HepG2 (cell line): ENCODE data around the gene WNK2. TPM values are rescaled to one million over a fixed set of nuclear protein-coding genes. Genes with fewer than 3 reads are reported as not detected.

ENCODE experiments used
- ATAC-seq: fragments of 200-7000 bp; cut with Tn5 transposase; 3 replicates; pipeline ENCODE4 v1.9.1; 2020; ENCODE audit warnings: mild to moderate bottlenecking, moderate library complexity
- BruUV-seq: library from RNA; stranded (reverse); fragments of 400-500 nt; replicated peaks from 2 replicates; lab custom pipeline; 2021; lab: Mats Ljungman, UMichigan
- CTCF ChIA-PET: fragments of 300-600 bp; formaldehyde crosslinking; extraction: SDS; loops from one replicate; lab custom pipeline; 2021; ENCODE audit warnings: low total read pairs, inconsistent platforms, low intra/inter-chr PET ratio; lab: Yijun Ruan, JAX
- POLR2A ChIA-PET: fragments of 350-600 bp; sonication (Branson Sonifier 250); formaldehyde crosslinking; loops from one replicate; lab custom pipeline; 2020; ENCODE audit warnings: antibody characterized with exemption, inconsistent platforms; lab: Yijun Ruan, JAX
- DNase-seq: peaks from one replicate; pipeline ENCODE4 v3.0.0-alpha.2; 2015; ENCODE audit warnings: low spot score
- FAIRE-seq: peaks from 3 replicates; lab custom pipeline; 2011; peaks lifted over from hg19 to GRCh38; lab: Jason Lieb, UNC
- H2AFZ ChIP-seq: one replicate; pipeline ENCODE4 v1.6.1; 2011; ENCODE audit warnings: low read length, inconsistent platforms
- H3K27ac ChIP-seq: fragments of 300-600 bp; 3 replicates; pipeline ENCODE4 v1.8.0; 2011; ENCODE audit warnings: mixed run types, mild to moderate bottlenecking, mixed read lengths, low read length, inconsistent platforms; ENCODE audit not compliant: insufficient read depth; ENCODE audit errors: extremely low read length
- H3K27me3 ChIP-seq, 2 experiments: fragments of 200-600 bp in 1 of 2; 2 replicates in 1 of 2; 3 replicates in 1 of 2; pipeline versions ENCODE4 v1.6.0 to v1.8.0; 2011; ENCODE audit warnings: low read length in 2 of 2, mild to moderate bottlenecking in 2 of 2, moderate library complexity in 2 of 2, inconsistent platforms in 1 of 2; ENCODE audit not compliant: insufficient read depth in 2 of 2, control insufficient read depth in 1 of 2
- H3K36me3 ChIP-seq, 2 experiments: fragments of 200-600 bp in 1 of 2; replicated peaks in 1 of 2; 2 replicates in 1 of 2; 3 replicates in 1 of 2; pipeline versions ENCODE4 v1.5.1 to v1.8.0; 2011; ENCODE audit warnings: low read length in 2 of 2, inconsistent platforms in 1 of 2; ENCODE audit not compliant: insufficient read depth in 2 of 2, control insufficient read depth in 1 of 2
- H3K4me1 ChIP-seq: 2 replicates; pipeline ENCODE4 v1.5.1; 2012; ENCODE audit warnings: low read length, inconsistent platforms; ENCODE audit not compliant: insufficient read depth
- H3K4me2 ChIP-seq: 2 replicates; pipeline ENCODE4 v1.6.0; 2011; ENCODE audit warnings: low read depth, low read length, inconsistent platforms
- H3K4me3 ChIP-seq, 3 experiments: fragments of 200-600 bp in 1 of 3; sonication (generic), shearing (Covaris generic) in 1 of 3; replicated peaks in 1 of 3; 2 replicates each; pipeline ENCODE4 v1.5.1; 2011 to 2016; ENCODE audit warnings: low read length in 3 of 3, inconsistent platforms in 2 of 3, low read depth in 2 of 3, mild to moderate bottlenecking in 2 of 3, control low read depth in 1 of 3, mixed read lengths in 1 of 3; ENCODE audit not compliant: insufficient read depth in 1 of 3
- H3K79me2 ChIP-seq: one replicate; pipeline ENCODE4 v1.6.1; 2011; ENCODE audit warnings: low read length, inconsistent platforms; ENCODE audit not compliant: insufficient read depth
- H3K9ac ChIP-seq: 2 replicates; pipeline ENCODE4 v1.6.0; 2011; ENCODE audit warnings: mild to moderate bottlenecking, low read depth, low read length, inconsistent platforms; ENCODE audit not compliant: insufficient read depth
- H3K9me3 ChIP-seq: 2 replicates; pipeline ENCODE4 v1.5.1; 2012; ENCODE audit warnings: mild to moderate bottlenecking, low read length
- H4K20me1 ChIP-seq: 2 replicates; pipeline ENCODE4 v1.6.0; 2011; ENCODE audit warnings: inconsistent platforms, mild to moderate bottlenecking, low read length, moderate library complexity; ENCODE audit not compliant: insufficient read depth
- CENPBD1 ChIP-seq: sonication (generic); formaldehyde crosslinking; IDR thresholded peaks from 2 replicates; pipeline ENCODE4 v1.8.0; 2022; ENCODE audit warnings: missing genetic modification reagents, low read depth, mild to moderate bottlenecking, borderline replicate concordance
- CREB1 ChIP-seq, 2 experiments: fragments of 450-650 bp in 1 of 2; IDR thresholded peaks; 2 replicates each; pipeline ENCODE4 v1.6.1; 2016 to 2017; ENCODE audit warnings: control low read depth in 1 of 2, mild to moderate bottlenecking in 1 of 2, missing compliant biosample characterization in 1 of 2, missing genetic modification characterization in 1 of 2
- HNRNPL ChIP-seq: fragments of 200-400 bp; formaldehyde crosslinking; IDR thresholded peaks from 2 replicates; pipeline ENCODE4 v1.6.1; 2017; ENCODE audit warnings: mild to moderate bottlenecking, low read depth, low read length
- KLF13 ChIP-seq: sonication (generic); formaldehyde crosslinking; IDR thresholded peaks from 2 replicates; pipeline ENCODE4 v1.4.0; 2020; ENCODE audit warnings: mild to moderate bottlenecking, missing genetic modification reagents
- KMT2B ChIP-seq: IDR thresholded peaks from 2 replicates; pipeline ENCODE4 v1.6.1; 2016; ENCODE audit warnings: missing genetic modification reagents, missing compliant biosample characterization
- PRDM15 ChIP-seq: sonication (generic); formaldehyde crosslinking; IDR thresholded peaks from 2 replicates; pipeline ENCODE4 v1.4.0; 2020; ENCODE audit warnings: missing genetic modification reagents
- RERE ChIP-seq: IDR thresholded peaks from 2 replicates; pipeline ENCODE4 v1.6.1; 2016; ENCODE audit warnings: low read depth, missing genetic modification reagents, missing compliant biosample characterization
- TCF12 ChIP-seq, 2 experiments: fragments of 450-650 bp in 1 of 2; sonication (generic) in 1 of 2; formaldehyde crosslinking in 1 of 2; IDR thresholded peaks; 2 replicates each; pipeline versions ENCODE4 v1.6.1 to v1.8.0; 2017 to 2022; ENCODE audit warnings: antibody characterized with exemption in 1 of 2, mild to moderate bottlenecking in 1 of 2, missing genetic modification reagents in 1 of 2, moderate library complexity in 1 of 2
- ZC3H4 ChIP-seq: sonication (generic); formaldehyde crosslinking; IDR thresholded peaks from 2 replicates; pipeline ENCODE4 v1.4.0; 2020; ENCODE audit warnings: missing genetic modification reagents, borderline replicate concordance
- ZNF335 ChIP-seq: sonication (generic); formaldehyde crosslinking; IDR thresholded peaks from 2 replicates; pipeline ENCODE4 v1.4.0; 2020; ENCODE audit warnings: missing genetic modification reagents
- ZNF530 ChIP-seq: sonication (generic); formaldehyde crosslinking; IDR thresholded peaks from 2 replicates; pipeline ENCODE4 v1.5.0; 2020; ENCODE audit warnings: low read depth, mild to moderate bottlenecking, missing genetic modification reagents
- ZNF597 ChIP-seq: sonication (generic); formaldehyde crosslinking; IDR thresholded peaks from 2 replicates; pipeline ENCODE4 v1.5.0; 2020; ENCODE audit warnings: missing genetic modification reagents
- WGBS: methylation state at CpG from one replicate; pipeline ENCODE4 v1.1.6; 2017; ENCODE audit warnings: low lambda C conversion rate; 5-methylcytosine and 5-hydroxymethylcytosine counted together
- in situ Hi-C: cut with HindIII; loops from 2 replicates; pipeline ENCODE4 v1.10.0; 2017; ENCODE audit warnings: low pct_unique_long_range_greater_than_20kb; ENCODE audit not compliant: extremely low pct_ligation_motif_present
- intact Hi-C: fragments of 100-400 bp; cut with micrococcal nuclease; formaldehyde crosslinking; loops from one replicate; pipeline ENCODE4 v1.10.0; 2022; ENCODE audit not compliant: unreplicated experiment
- polyA plus RNA-seq, 8 experiments: library from polyadenylated mRNA; depleted of rRNA in 3 of 8; stranded (reverse) in 7 of 8; unstranded in 1 of 8; fragments of >200 nt; fragmentation: Illumina TruSeq in 4 of 8; extraction: Trizol in 4 of 8; gene quantifications; 2 replicates each; pipeline versions ENCODE4 v1.2.1 to v1.2.3, GENCODE V29; 2011 to 2016; ENCODE audit warnings: low read depth in 4 of 8, missing spikeins in 1 of 8, mixed read lengths in 1 of 8; ENCODE audit not compliant: insufficient read depth in 1 of 8
- total RNA-seq, 5 experiments: library from RNA; depleted of rRNA; stranded (reverse); fragments of >200 nt; fragmentation: Illumina TruSeq; extraction: Trizol; gene quantifications; 2 replicates each; pipeline ENCODE4 v1.2.3, GENCODE V29; 2016; ENCODE audit warnings: low read depth in 1 of 5

The WNK2 gene
- total and polyA plus RNA-seq, 2 of the 13 experiments (the other 11 are each of a cell fraction or from before 2014, with no cell fraction given), result 10.5 to 12.0 TPM

- ATAC-seq (no peak), FAIRE-seq (no peak), DNase-seq (no peak)
- Histone ChIP-seq H4K20me1 (no peaks in the 10 kb centered on the region), H3K79me2 (no peaks in the 10 kb centered on the region), H3K27ac (no peak overlapping the region), H3K27me3 (no peaks in the 10 kb centered on the region), H3K4me1 (peaks cover 23% of the 10 kb centered on the region), H2AFZ (no peak overlapping the region), H3K4me2 (no peak overlapping the region), H3K36me3 (peaks cover 29 to 74% of the 10 kb centered on the region in 2 experiments), H3K9me3 (no peaks in the 10 kb centered on the region), H3K4me3 (no peak overlapping the region), H3K9ac (no peak overlapping the region)
- intact Hi-C loops, result no loop called here
- CTCF ChIA-PET, result no interaction called here
- BruUV-seq, result no TSS peak
- in situ Hi-C loops, result no loop called here
- POLR2A ChIA-PET, result interaction anchor here (0.6 kb wide), 1 partner anchor 34 kb away, joined by 3 read pairs; no protein-coding TSS in a partner anchor
- 90% methylated on average over 10 of the region's 15 CpGs for WGBS
- no peak for TF ChIP-seq HNRNPL
- no peak for TF ChIP-seq ZNF530 (CRISPR knock-in tag)
- no peak for TF ChIP-seq KMT2B (CRISPR knock-in tag)
- TF ChIP-seq ZNF335, result no peak
- TF ChIP-seq CREB1 (IDR thresholded peaks at IDR 0.05), result no peak
- no peak for TF ChIP-seq CREB1 (CRISPR knock-in tag; IDR thresholded peaks at IDR 0.05)
- no peak for TF ChIP-seq TCF12 (IDR thresholded peaks at IDR 0.05)
- no peak for TF ChIP-seq TCF12 (CRISPR knock-in tag; IDR thresholded peaks at IDR 0.05)
- TF ChIP-seq PRDM15 (CRISPR knock-in tag), result no peak
- TF ChIP-seq KLF13 (CRISPR knock-in tag), result no peak
- no peak for TF ChIP-seq ZC3H4 (CRISPR knock-in tag)
- no peak for TF ChIP-seq CENPBD1 (CRISPR knock-in tag)
- TF ChIP-seq ZNF597 (CRISPR knock-in tag), result no peak
- no peak for TF ChIP-seq RERE (CRISPR knock-in tag)
Observed at GRCh38 chr9:93236541-93237206, 52.7 kb downstream of the WNK2 start.
